RCC 7860 (cell line): ENCODE data around the gene TEX51.

ENCODE experiments used
- DNase-seq: peaks from one replicate; pipeline ENCODE4 v3.0.0-alpha.2; 2015; ENCODE audit warnings: low spot score
- FAIRE-seq: peaks from 2 replicates; lab custom pipeline; 2012; peaks lifted over from hg19 to GRCh38; lab: Jason Lieb, UNC

TEX51 gene

GRCh38 chr2:126890551-126891450 is 7.9 kb upstream of the TEX51 start:
- no peak for DNase-seq
- no peak for FAIRE-seq

- DNase-seq (no peak), FAIRE-seq (no peak)
Measured at GRCh38 chr2:126891681-126892500, 6.8 kb upstream of the TEX51 start.

DNA sequence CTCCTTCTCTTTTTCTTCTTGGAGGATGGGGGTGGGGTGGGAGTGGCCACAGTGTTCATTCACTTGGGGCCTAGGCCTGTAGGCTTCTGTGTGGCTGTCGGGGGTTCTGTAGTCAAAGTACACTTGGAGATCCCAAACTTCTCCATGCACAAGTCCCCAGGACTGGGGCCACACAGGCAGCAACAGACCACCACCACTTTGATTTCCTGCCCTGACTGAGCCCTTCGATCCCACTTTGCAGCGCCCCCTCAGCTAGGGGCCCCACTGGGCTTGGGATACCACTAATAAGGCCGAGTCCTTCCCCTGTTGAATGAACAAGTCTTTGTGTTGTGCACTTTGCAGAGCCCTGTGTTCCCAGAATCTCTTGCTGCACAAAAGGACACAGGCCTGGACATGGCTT is 5.5 kb upstream of the TEX51 start:
- DNase-seq (no peak), FAIRE-seq (no peak)

GRCh38 chr2:126893606-126894005 is 5.1 kb upstream of the TEX51 start:
- FAIRE-seq (no peak), DNase-seq (no peak)

DNA sequence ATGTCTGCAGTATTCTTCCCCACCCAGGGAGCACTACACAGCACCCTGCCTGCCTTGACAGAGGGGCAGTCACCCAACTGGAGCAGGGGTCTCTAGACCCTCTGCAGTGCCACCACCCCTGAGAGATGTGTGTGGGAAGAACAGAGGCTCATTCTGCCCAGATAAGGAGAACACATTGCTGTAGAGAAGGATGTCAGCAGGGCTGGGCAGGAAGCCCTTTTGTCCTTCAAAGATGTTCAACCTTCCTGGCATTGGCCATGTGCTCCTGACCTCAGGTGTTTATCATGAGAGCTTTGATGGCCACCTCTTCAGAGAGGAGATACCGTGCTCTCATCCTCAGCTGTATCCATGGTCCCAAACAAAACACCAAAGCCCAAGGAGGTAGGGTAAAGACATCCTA is 4.6 kb upstream of the TEX51 start:
- DNase-seq (no peak), FAIRE-seq (no peak)

DNA sequence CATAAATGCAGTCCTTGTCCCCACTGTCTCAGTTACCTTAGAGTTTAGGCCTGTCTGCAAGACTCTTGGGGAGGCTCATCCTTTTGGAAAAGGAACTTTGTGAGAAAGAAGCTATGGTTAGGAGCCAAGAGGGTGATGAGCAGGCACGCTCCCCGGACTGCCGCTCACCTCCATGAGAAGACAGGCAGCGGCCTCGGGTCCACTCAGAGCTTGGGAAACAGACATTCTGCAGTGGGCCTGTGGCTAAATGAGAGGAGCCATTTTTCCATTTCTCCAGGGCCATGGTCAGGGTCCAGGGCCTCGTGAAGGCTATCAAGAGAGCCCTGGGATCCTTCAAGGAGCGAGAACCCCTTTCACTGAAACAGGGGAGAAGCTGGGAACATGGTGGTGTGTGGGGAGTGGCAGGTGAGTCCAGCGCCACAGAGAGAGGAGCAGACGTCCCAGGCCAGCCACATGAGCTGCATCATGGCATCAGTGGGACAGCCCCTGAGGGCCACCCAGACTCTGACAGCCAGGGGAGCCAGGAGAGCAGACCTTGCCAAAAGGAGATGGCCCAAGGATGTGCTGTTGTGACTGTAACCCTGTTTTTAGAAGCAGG is 4.0 kb upstream of the TEX51 start:
- FAIRE-seq (no peak), DNase-seq (no peak)

DNA sequence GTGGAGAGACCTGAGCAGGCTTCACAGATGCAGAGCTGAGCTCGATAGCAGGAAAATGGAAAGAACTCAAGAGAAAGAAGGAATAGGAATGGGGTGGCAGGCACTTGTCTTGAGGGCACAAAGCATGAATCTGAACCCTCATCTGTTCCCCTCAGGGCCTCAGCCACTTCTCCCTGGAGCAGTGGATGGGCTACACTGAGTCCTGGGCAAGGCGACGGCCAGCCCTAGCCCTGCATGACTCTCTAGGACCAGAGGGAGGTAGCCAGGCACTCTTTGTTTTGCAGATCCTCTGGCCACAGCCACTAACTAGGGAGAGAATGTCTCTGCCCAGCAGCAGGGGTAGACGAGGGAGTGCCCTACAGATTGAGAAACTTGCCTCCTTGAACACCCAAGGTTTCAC is 3.4 kb upstream of the TEX51 start:
- FAIRE-seq (no peak), DNase-seq (no peak)

DNA sequence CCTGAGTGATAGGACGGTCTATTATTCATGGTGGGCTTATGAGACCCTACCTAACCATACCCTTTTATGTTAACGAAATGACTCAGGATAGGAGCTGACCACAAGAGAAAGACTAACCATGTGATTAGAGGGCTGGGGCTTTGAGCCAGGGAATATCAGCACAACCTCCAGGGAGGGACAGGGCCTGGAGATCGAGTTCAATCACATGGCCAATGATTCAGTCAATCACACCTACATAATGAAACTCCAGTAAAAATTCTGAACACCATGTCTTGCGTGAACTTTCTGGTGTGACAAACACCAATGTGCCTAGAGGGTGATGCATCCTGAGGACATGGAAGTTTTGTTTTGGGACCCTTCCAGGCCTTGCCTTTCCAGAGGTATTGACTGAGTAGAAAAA is 2.2 kb upstream of the TEX51 start:
- no peak for DNase-seq
- FAIRE-seq = no peak

GRCh38 chr2:126899616-126900185 is 1.0 kb downstream of the TEX51 start:
- FAIRE-seq (no peak), DNase-seq (no peak)

DNA sequence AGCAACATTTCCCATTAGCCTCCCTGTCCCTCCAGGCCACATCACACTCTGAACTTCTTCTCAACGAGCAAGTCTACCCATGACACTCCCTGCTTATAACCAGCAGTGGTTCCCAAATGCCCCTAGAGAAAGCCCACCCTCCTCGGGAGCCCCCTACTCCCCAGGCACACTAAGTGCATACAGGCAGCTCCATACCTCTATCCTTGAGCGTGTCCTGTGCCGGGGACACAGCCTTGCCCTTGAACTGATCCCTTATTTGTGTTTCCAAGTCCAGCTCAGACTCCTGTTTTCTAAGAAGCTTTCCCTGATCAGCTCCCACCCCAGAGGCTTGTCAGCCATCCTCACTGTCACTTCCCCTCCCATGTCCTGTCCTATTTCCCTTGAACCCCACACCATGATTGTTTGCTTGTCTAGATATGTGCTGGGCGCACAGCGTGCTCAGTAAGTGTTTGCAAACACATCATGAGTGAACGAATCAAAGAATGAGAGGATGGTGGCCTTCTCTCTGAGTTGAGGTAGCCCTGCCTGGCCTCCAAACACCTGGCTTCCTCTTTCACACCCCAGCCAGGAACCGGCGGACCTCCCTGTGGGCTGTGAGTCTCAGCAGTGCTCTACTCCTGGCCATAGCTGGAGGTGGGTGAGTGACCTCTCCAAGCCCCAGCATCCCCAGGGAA is 2.1 kb downstream of the TEX51 start:
- no peak for FAIRE-seq
- no peak for DNase-seq

DNA sequence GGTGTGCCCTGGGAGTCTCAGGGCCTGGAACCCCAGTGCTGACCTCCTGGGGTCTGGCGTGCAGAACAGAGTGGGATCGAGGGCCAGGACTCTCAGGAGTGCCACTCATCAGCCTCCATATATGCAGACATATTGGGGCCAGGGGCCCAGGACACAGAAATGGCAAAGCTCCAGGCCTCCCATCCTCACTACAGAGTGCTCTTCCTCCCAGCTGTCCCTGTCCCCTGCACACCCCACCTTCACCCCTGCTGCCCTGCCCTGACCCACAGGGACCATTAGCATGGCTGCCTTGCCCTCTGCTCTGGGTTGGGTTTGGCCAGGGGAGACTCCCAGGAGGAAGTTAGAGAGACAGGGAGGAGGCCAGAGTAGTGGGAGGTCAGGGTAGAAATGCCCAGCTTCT is 2.8 kb downstream of the TEX51 start:
- DNase-seq (no peak), FAIRE-seq (no peak)

- FAIRE-seq = no peak
- no peak for DNase-seq
Measured at GRCh38 chr2:126902152-126902835, 3.6 kb downstream of the TEX51 start.

DNA sequence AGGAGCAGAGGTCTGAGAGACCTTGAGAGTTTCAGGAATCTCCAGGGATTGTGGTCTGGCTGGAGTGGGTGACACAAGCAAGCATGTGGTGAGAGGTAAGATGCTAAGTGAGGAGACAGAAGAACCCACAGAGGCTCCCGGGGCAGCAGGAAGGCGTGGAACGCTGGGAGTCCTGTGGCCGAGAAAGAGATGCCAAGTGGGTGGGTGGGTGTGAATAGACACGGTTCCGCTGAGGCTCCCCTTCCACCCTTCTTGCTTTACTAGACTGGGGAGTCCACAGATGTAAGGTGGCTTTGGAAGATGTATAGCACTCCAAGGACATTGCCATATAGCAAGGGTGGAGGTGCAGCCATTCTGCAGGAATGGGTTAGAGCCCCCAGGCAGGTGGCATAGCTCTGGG is 4.2 kb downstream of the TEX51 start:
- FAIRE-seq (no peak), DNase-seq (no peak)

- no peak for DNase-seq
- FAIRE-seq = no peak
Measured at GRCh38 chr2:126905991-126906390, 7.3 kb downstream of the TEX51 start.

DNA sequence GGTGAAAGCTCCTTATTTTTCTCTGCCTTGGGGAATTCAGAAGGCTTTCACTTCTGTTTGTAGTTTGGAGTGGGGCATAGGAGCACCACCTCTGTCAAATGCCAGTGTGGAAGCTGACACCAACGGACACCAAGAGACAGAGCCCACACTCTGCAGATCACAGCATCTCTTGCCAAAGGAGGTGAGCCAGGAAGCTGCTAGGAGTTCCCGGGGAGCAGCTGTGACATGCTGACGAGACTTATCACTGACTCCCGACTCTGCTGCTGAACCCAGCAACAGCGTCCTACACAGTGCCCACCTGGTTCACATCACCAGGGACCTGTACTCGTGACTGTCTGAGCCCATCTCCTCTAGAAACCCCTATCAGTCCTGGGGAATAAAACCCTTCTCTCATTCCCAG is 8.1 kb downstream of the TEX51 start:
- no peak for DNase-seq
- no peak for FAIRE-seq

DNA sequence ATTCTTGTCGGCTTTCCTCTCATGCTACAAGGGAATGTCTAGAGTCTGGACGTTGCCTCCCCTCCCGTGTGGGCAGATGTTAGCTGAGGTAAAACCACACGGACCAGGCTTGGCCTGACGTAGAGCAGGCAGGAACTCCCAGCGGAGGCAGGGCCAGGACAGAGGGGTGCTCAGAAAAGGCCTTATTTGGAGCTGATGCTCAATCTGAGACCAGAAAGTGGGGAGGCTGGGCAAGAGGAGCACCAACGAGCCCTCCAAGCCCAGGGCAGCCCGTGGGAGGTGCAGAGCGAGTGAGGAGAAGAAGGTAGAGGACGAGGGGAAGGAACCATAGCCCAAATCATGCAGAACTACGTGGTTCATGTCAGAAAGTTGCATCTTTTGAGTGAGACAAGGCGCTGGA is 9.0 kb downstream of the TEX51 start:
- no peak for DNase-seq

DNA sequence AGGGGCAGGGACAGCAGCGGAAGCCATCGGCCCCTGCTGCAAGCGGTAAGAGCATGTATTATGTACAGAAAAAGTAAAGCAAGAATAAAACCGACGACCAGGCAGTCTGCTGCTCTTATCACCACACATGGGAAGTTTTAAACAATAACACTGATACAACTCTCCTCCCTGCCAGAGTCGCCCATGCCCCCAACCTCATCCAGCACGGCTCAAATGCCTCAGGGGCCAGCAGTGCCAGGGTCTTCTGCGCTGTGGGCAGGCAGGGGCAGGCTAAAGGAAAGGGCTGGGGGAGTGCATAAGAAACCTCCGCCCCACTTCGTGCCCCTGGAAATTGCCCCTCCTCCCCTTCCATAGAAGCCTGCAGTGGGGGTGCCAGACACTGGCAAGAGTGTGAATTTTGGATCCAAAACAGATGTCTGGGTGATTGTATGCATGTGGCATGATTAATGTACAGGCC is 10.1 kb downstream of the TEX51 start:
- no peak for DNase-seq
- FAIRE-seq = no peak

More for the DNA sequence above, 9.0 kb downstream of the TEX51 start:
- no peak for FAIRE-seq

DNA sequence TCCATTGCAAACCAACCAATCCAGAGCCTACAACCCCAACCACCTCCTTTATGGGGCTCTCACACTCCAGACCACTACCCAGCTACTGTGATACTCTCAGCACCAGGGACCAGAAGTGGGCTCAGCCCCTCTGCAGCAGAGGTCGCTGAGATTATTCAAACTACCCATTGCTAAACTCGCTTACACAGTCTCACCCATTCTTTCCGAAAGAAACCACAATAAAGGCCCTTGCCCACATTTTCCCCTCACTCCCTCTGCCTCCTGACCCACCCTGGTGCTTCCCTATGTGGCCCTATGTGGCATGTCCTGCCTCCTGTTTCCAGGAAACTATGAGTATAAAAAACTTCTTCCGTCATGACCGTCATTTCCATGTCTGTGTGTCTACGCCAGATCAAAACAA is 10.7 kb downstream of the TEX51 start:
- DNase-seq = no peak
- no peak for FAIRE-seq

DNA sequence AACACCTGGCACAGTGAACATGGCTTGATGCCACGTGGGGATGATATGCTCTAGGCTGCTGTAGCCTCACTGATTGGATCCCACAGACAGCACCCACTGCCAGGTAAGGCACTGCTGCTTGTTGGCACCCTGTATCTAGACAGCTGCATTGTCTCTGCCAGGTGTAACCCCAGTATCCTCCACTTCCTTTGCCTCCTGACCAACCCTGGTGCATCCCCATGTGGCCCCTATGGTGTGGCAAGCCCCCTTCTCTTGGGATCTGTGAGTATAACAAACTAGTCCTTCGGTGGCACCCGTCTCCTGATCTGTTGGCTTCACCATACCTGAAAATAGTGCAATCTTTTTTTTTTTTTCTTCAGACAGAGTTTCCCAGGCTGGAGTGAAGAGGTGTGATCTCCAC is 11.1 kb downstream of the TEX51 start:
- no peak for DNase-seq

GRCh38 chr2:126910637-126911036 is 11.9 kb downstream of the TEX51 start:
- DNase-seq (no peak), FAIRE-seq (no peak)

More for the DNA sequence above, 11.1 kb downstream of the TEX51 start:
- FAIRE-seq = no peak
